Muscle layer of colon (tissue), 2 donors: Measurements from ENCODE around the gene CCDC68.
"Not testable (repeated sequence)": the region's sequence is repeated elsewhere in the genome, so short reads cannot be mapped to it uniquely, and the experiment has no call there.

Experiments
- H3K27ac ChIP-seq: one replicate; pipeline ENCODE4 v1.7.0; 2013; ENCODE audit warnings: low read depth, mild to moderate bottlenecking, low read length, moderate library complexity
- H3K27me3 ChIP-seq, 2 donors: one replicate each; pipeline ENCODE4 v1.7.0; 2013; ENCODE audit warnings: low read length in 2 of 2, mild to moderate bottlenecking in 2 of 2; ENCODE audit not compliant: insufficient read depth in 2 of 2, control insufficient read depth in 1 of 2
- H3K36me3 ChIP-seq: one replicate; pipeline ENCODE4 v1.7.0; 2013; ENCODE audit warnings: mild to moderate bottlenecking, low read length; ENCODE audit not compliant: insufficient read depth
- H3K4me1 ChIP-seq: one replicate; pipeline ENCODE4 v1.7.0; 2013; ENCODE audit warnings: mild to moderate bottlenecking, low read length; ENCODE audit not compliant: insufficient read depth
- H3K4me3 ChIP-seq, 2 donors: one replicate each; pipeline ENCODE4 v1.7.0; 2013; ENCODE audit warnings: low read length in 2 of 2, low read depth in 1 of 2, mild to moderate bottlenecking in 1 of 2, moderate library complexity in 1 of 2
- H3K9ac ChIP-seq: one replicate; pipeline ENCODE4 v1.7.0; 2013; ENCODE audit warnings: low read length
- H3K9me3 ChIP-seq: one replicate; pipeline ENCODE4 v1.7.0; 2013; ENCODE audit warnings: mild to moderate bottlenecking, low read length
- donor health status: abdominal sarcoma.
- donor health status: Adenocarcinoma of cecum.

The CCDC68 gene

GRCh38 chr18:54983041-54983686 is 23.9 kb upstream of the CCDC68 start:
- H3K9me3 ChIP-seq = no peaks in the 10 kb centered on the region
- no peak overlapping the region for H3K4me3 ChIP-seq
- H3K9ac ChIP-seq = no peak overlapping the region
- no peaks in the 10 kb centered on the region for H3K36me3 ChIP-seq
- no peak overlapping the region for H3K27ac ChIP-seq
- no peaks in the 10 kb centered on the region for H3K27me3 ChIP-seq
- H3K4me1 ChIP-seq = no peaks in the 10 kb centered on the region

GRCh38 chr18:54981076-54981475 is 21.8 kb upstream of the CCDC68 start:
- H3K4me3 ChIP-seq = no peak overlapping the region
- no peak overlapping the region for H3K27ac ChIP-seq
- no peaks in the 10 kb centered on the region for H3K27me3 ChIP-seq
- H3K9ac ChIP-seq = no peak overlapping the region
- no peaks in the 10 kb centered on the region for H3K36me3 ChIP-seq
- H3K9me3 ChIP-seq = peaks cover 3% of the 10 kb centered on the region
- H3K4me1 ChIP-seq = no peaks in the 10 kb centered on the region

- Histone ChIP-seq H3K36me3 (no peaks in the 10 kb centered on the region), H3K4me3 (no peak overlapping the region), H3K27me3 (no peaks in the 10 kb centered on the region), H3K9me3 (peaks cover 3% of the 10 kb centered on the region), H3K9ac (no peak overlapping the region), H3K4me1 (no peaks in the 10 kb centered on the region), H3K27ac (no peak overlapping the region)
Observed at GRCh38 chr18:54975598-54975997, 16.3 kb upstream of the CCDC68 start.

GRCh38 chr18:54973046-54973445 is 13.8 kb upstream of the CCDC68 start:
- peaks cover 3% of the 10 kb centered on the region for H3K9me3 ChIP-seq
- H3K4me1 ChIP-seq = no peaks in the 10 kb centered on the region
- no peak overlapping the region for H3K27ac ChIP-seq
- H3K27me3 ChIP-seq = no peaks in the 10 kb centered on the region
- no peak overlapping the region for H3K4me3 ChIP-seq
- no peak overlapping the region for H3K9ac ChIP-seq
- H3K36me3 ChIP-seq = no peaks in the 10 kb centered on the region

- no peaks in the 10 kb centered on the region for H3K4me1 ChIP-seq
- no peak overlapping the region for H3K9ac ChIP-seq
- no peaks in the 10 kb centered on the region for H3K36me3 ChIP-seq
- H3K27me3 ChIP-seq = no peaks in the 10 kb centered on the region
- no peaks in the 10 kb centered on the region for H3K9me3 ChIP-seq
- no peak overlapping the region for H3K27ac ChIP-seq
- H3K4me3 ChIP-seq = no peak overlapping the region
Observed at GRCh38 chr18:54968807-54969206, 9.5 kb upstream of the CCDC68 start.

GRCh38 chr18:54968237-54968636 is 9.0 kb upstream of the CCDC68 start:
- not testable (repeated sequence) for H3K9ac ChIP-seq, H3K4me3 ChIP-seq, H3K27ac ChIP-seq, H3K9me3 ChIP-seq, H3K4me1 ChIP-seq, H3K27me3 ChIP-seq, H3K36me3 ChIP-seq

- Histone ChIP-seq H3K4me3 (no peak overlapping the region), H3K9me3 (no peaks in the 10 kb centered on the region), H3K36me3 (no peaks in the 10 kb centered on the region), H3K9ac (no peak overlapping the region), H3K27me3 (no peaks in the 10 kb centered on the region), H3K4me1 (no peaks in the 10 kb centered on the region), H3K27ac (no peak overlapping the region)
Observed at GRCh38 chr18:54967786-54968185, 8.5 kb upstream of the CCDC68 start.

GRCh38 chr18:54964741-54965140 is 5.5 kb upstream of the CCDC68 start:
- H3K27me3 ChIP-seq = peaks cover 0 to under 1% of the 10 kb centered on the region in 2 donors
- no peaks in the 10 kb centered on the region for H3K36me3 ChIP-seq
- no peak overlapping the region for H3K27ac ChIP-seq
- no peak overlapping the region for H3K9ac ChIP-seq
- H3K4me3 ChIP-seq = no peak overlapping the region
- H3K9me3 ChIP-seq = no peaks in the 10 kb centered on the region
- H3K4me1 ChIP-seq = no peaks in the 10 kb centered on the region

- Histone ChIP-seq H3K9me3 (no peaks in the 10 kb centered on the region), H3K4me3 (no peak overlapping the region), H3K27ac (no peak overlapping the region), H3K9ac (no peak overlapping the region), H3K27me3 (peaks cover 0 to 8% of the 10 kb centered on the region in 2 donors), H3K4me1 (no peaks in the 10 kb centered on the region), H3K36me3 (no peaks in the 10 kb centered on the region)
Observed at GRCh38 chr18:54962919-54963645, 3.8 kb upstream of the CCDC68 start.

- Histone ChIP-seq H3K4me3 (no peak overlapping the region), H3K27ac (no peak overlapping the region), H3K9ac (no peak overlapping the region), H3K4me1 (no peaks in the 10 kb centered on the region), H3K36me3 (no peaks in the 10 kb centered on the region), H3K9me3 (no peaks in the 10 kb centered on the region), H3K27me3 (peaks cover 0 to 8% of the 10 kb centered on the region in 2 donors)
Observed at GRCh38 chr18:54961868-54962267, 2.6 kb upstream of the CCDC68 start.

- Histone ChIP-seq H3K36me3 (no peaks in the 10 kb centered on the region), H3K27me3 (peaks cover 0 to 8% of the 10 kb centered on the region in 2 donors), H3K27ac (no peak overlapping the region), H3K9me3 (no peaks in the 10 kb centered on the region), H3K4me3 (no peak overlapping the region), H3K9ac (no peak overlapping the region), H3K4me1 (no peaks in the 10 kb centered on the region)
Observed at GRCh38 chr18:54961016-54961423, 1.8 kb upstream of the CCDC68 start.

GRCh38 chr18:54960197-54960596 is 936 bp upstream of the CCDC68 start:
- Histone ChIP-seq H3K4me1 (no peaks in the 10 kb centered on the region), H3K27ac (no peak overlapping the region), H3K4me3 (no peak overlapping the region)

More at GRCh38 chr18:54960197-54960596, 936 bp upstream of the CCDC68 start:
- Histone ChIP-seq H3K9ac (no peak overlapping the region), H3K9me3 (no peaks in the 10 kb centered on the region), H3K27me3 (peaks cover 0 to 8% of the 10 kb centered on the region in 2 donors), H3K36me3 (no peaks in the 10 kb centered on the region)
